H9 (cell line): ENCODE results near the gene ONECUT1. TPM values are rescaled to one million over a fixed set of nuclear protein-coding genes. Genes with fewer than 3 reads are reported as not detected.

Experiments used
- DNase-seq: peaks from one replicate; pipeline ENCODE4 v3.0.0-alpha.2; 2017
- H2AFZ ChIP-seq: one replicate; pipeline ENCODE4 v1.6.1; 2013; ENCODE audit warnings: mild to moderate bottlenecking, low read length, control low read depth, moderate library complexity
- H2AK5ac ChIP-seq: 2 replicates; pipeline ENCODE4 v1.6.1; 2013; ENCODE audit warnings: low read length, control low read depth, mixed read lengths; ENCODE audit not compliant: insufficient read length
- H2BK120ac ChIP-seq: one replicate; pipeline ENCODE4 v1.6.1; 2013; ENCODE audit warnings: low read depth, mild to moderate bottlenecking, low read length, control low read depth, inconsistent platforms; ENCODE audit not compliant: poor library complexity, severe bottlenecking
- H2BK12ac ChIP-seq: 2 replicates; pipeline ENCODE4 v1.6.1; 2013; ENCODE audit warnings: low read length, control low read depth, mixed read lengths, low read depth; ENCODE audit not compliant: insufficient read length
- H2BK15ac ChIP-seq: 2 replicates; pipeline ENCODE4 v1.6.1; 2013; ENCODE audit warnings: low read depth, low read length, control low read depth
- H2BK20ac ChIP-seq: one replicate; pipeline ENCODE4 v1.6.1; 2013; ENCODE audit warnings: low read depth, mild to moderate bottlenecking, low read length, control low read depth, inconsistent platforms; ENCODE audit not compliant: poor library complexity, severe bottlenecking
- H2BK5ac ChIP-seq: 2 replicates; pipeline ENCODE4 v1.6.1; 2013; ENCODE audit warnings: low read length, control low read depth, mixed read lengths; ENCODE audit not compliant: insufficient read length
- H3K14ac ChIP-seq: 2 replicates; pipeline ENCODE4 v1.6.1; 2013; ENCODE audit warnings: low read length, control low read depth; ENCODE audit not compliant: insufficient read depth
- H3K18ac ChIP-seq: 2 replicates; pipeline ENCODE4 v1.6.1; 2013; ENCODE audit warnings: low read depth, mild to moderate bottlenecking, mixed read lengths, low read length, control low read depth; ENCODE audit not compliant: insufficient read length
- H3K23ac ChIP-seq: 2 replicates; pipeline ENCODE4 v1.6.1; 2013; ENCODE audit warnings: low read length, control low read depth, mixed read lengths, low read depth; ENCODE audit not compliant: insufficient read length
- H3K23me2 ChIP-seq: 2 replicates; pipeline ENCODE4 v1.6.1; 2013; ENCODE audit warnings: low read depth, mild to moderate bottlenecking, mixed read lengths, low read length, control low read depth; ENCODE audit not compliant: insufficient read length, poor library complexity, severe bottlenecking
- H3K27ac ChIP-seq: 2 replicates; pipeline ENCODE4 v1.5.1; 2013; ENCODE audit warnings: low read length, control low read depth, mixed read lengths, low read depth; ENCODE audit not compliant: insufficient read length
- H3K27me3 ChIP-seq: 2 replicates; pipeline ENCODE4 v1.6.1; 2013; ENCODE audit warnings: low read length, control low read depth, inconsistent platforms; ENCODE audit not compliant: insufficient read depth
- H3K4ac ChIP-seq: 2 replicates; pipeline ENCODE4 v1.6.1; 2013; ENCODE audit warnings: low read depth, mild to moderate bottlenecking, control low read depth, inconsistent platforms, low read length, moderate library complexity
- H3K4me1 ChIP-seq: 2 replicates; pipeline ENCODE4 v1.6.1; 2013; ENCODE audit warnings: low read length, control low read depth, inconsistent platforms; ENCODE audit not compliant: insufficient read depth
- H3K4me2 ChIP-seq: 2 replicates; pipeline ENCODE4 v1.6.1; 2013; ENCODE audit warnings: low read length, control low read depth, mixed read lengths; ENCODE audit not compliant: insufficient read length, insufficient read depth
- H3K56ac ChIP-seq: 2 replicates; pipeline ENCODE4 v1.6.1; 2013; ENCODE audit warnings: low read depth, mild to moderate bottlenecking, mixed read lengths, low read length, control low read depth; ENCODE audit not compliant: insufficient read length
- H3K79me1 ChIP-seq: 2 replicates; pipeline ENCODE4 v1.6.1; 2013; ENCODE audit warnings: low read depth, mild to moderate bottlenecking, moderate library complexity, low read length, control low read depth, inconsistent platforms; ENCODE audit not compliant: insufficient read depth, poor library complexity, severe bottlenecking
- H3K79me2 ChIP-seq: 2 replicates; pipeline ENCODE4 v1.6.1; 2013; ENCODE audit warnings: low read length, control low read depth, inconsistent platforms; ENCODE audit not compliant: insufficient read depth
- H3K9ac ChIP-seq: 2 replicates; pipeline ENCODE4 v1.6.1; 2013; ENCODE audit warnings: low read length, control low read depth, mixed read lengths; ENCODE audit not compliant: insufficient read length; ENCODE audit errors: extremely low read depth
- H3K9me3 ChIP-seq: one replicate; pipeline ENCODE4 v1.6.1; 2013; ENCODE audit warnings: low read depth, low read length, inconsistent platforms; ENCODE audit not compliant: control insufficient read depth
- H3T11ph ChIP-seq: one replicate; pipeline ENCODE4 v1.6.1; 2013; ENCODE audit warnings: mild to moderate bottlenecking, low read length, control low read depth, inconsistent platforms
- H4K20me1 ChIP-seq: one replicate; pipeline ENCODE4 v1.6.1; 2013; ENCODE audit not compliant: control insufficient read depth, insufficient read length, insufficient read depth
- H4K5ac ChIP-seq: 2 replicates; pipeline ENCODE4 v1.6.1; 2013; ENCODE audit warnings: low read depth, mild to moderate bottlenecking, mixed read lengths, low read length, control low read depth; ENCODE audit not compliant: insufficient read length
- H4K8ac ChIP-seq: replicated peaks from 2 replicates; pipeline ENCODE4 v1.6.1; 2013; ENCODE audit warnings: low read length, control low read depth, mixed read lengths, low read depth; ENCODE audit not compliant: insufficient read length
- H4K91ac ChIP-seq: 2 replicates; pipeline ENCODE4 v1.6.1; 2013; ENCODE audit warnings: low read depth, mild to moderate bottlenecking, moderate library complexity, mixed read lengths, low read length, control low read depth; ENCODE audit not compliant: insufficient read length
- H3K27ac Mint-ChIP-seq, 3 experiments: 2 replicates in 2 of 3; 3 replicates in 1 of 3; pipeline ENCODE4 v1.8.0; 2020 to 2021; ENCODE audit warnings: mixed read lengths in 3 of 3, mild to moderate bottlenecking in 1 of 3, moderate library complexity in 1 of 3
- H3K27me3 Mint-ChIP-seq: 2 replicates; pipeline ENCODE4 v1.8.0; 2021; ENCODE audit warnings: low read depth, mild to moderate bottlenecking, moderate library complexity, mixed read lengths
- H3K36me3 Mint-ChIP-seq, 3 experiments: 2 replicates in 2 of 3; 3 replicates in 1 of 3; pipeline ENCODE4 v1.8.0; 2020 to 2021; ENCODE audit warnings: low read depth in 3 of 3, mixed read lengths in 3 of 3; ENCODE audit not compliant: insufficient read depth in 1 of 3
- H3K4me1 Mint-ChIP-seq, 2 experiments: 2 replicates each; pipeline ENCODE4 v1.8.0; 2020; ENCODE audit warnings: mixed read lengths in 2 of 2
- H3K4me3 Mint-ChIP-seq, 2 experiments: 2 replicates in 1 of 2; 3 replicates in 1 of 2; pipeline ENCODE4 v1.8.0; 2020 to 2021; ENCODE audit warnings: mild to moderate bottlenecking in 2 of 2, mixed read lengths in 2 of 2, moderate library complexity in 1 of 2
- H3K9me3 Mint-ChIP-seq, 2 experiments: 2 replicates in 1 of 2; 3 replicates in 1 of 2; pipeline ENCODE4 v1.8.0; 2020; ENCODE audit warnings: mild to moderate bottlenecking in 2 of 2, mixed read lengths in 2 of 2, moderate library complexity in 1 of 2
- CTCF ChIP-seq: fragments of 200-600 bp; sonication (generic); conservative IDR thresholded peaks from 3 replicates; pipeline ENCODE4 v1.8.0; 2021; ENCODE audit warnings: antibody characterized with exemption, mild to moderate bottlenecking
- WGBS: extraction: QIAGEN DNeasy Blood & Tissue Kit; methylation state at CpG from one replicate; pipeline ENCODE4 v1.1.7; 2013; ENCODE audit warnings: missing lambda C conversion rate, low lambda C conversion rate, mixed read lengths; ENCODE audit not compliant: insufficient read length; ENCODE audit errors: extremely low coverage; 5-methylcytosine and 5-hydroxymethylcytosine counted together
- total RNA-seq: library from RNA; stranded (reverse); gene quantifications from 2 replicates; pipeline ENCODE4 v1.2.1, GENCODE V29; 2021

The ONECUT1 gene
- total RNA-seq, 1 experiment from 2014 or later = 14.1 TPM

- no peak overlapping the region for H2BK20ac ChIP-seq
- no peak overlapping the region for H2BK120ac ChIP-seq
- no peaks in the 10 kb centered on the region for H3K79me1 ChIP-seq
- no peak overlapping the region for H3K9ac ChIP-seq
- no peaks in the 10 kb centered on the region for H3K27me3 ChIP-seq
- H3K9me3 Mint-ChIP-seq = peaks cover 1 to 6% of the 10 kb centered on the region in 2 experiments
- H3K36me3 Mint-ChIP-seq = peaks cover 0 to 8% (median 0%) of the 10 kb centered on the region in 3 experiments; a peak in 3 of 7 replicates
- no peaks in the 10 kb centered on the region for H3K79me2 ChIP-seq
- H3T11ph ChIP-seq = no peak overlapping the region
- H2AFZ ChIP-seq = no peak overlapping the region
- no peak overlapping the region for H3K56ac ChIP-seq
- H4K20me1 ChIP-seq = no peaks in the 10 kb centered on the region
- no peak overlapping the region for H3K23ac ChIP-seq
- WGBS = no CpG with 5 or more reads among the region's 2 CpGs
- H3K4me3 Mint-ChIP-seq = no peak overlapping the region
- peaks cover 16 to 21% of the 10 kb centered on the region in 2 experiments for H3K4me1 Mint-ChIP-seq
- no peaks in the 10 kb centered on the region; the same call in 1 of the 2 replicates for H3K27me3 Mint-ChIP-seq
- H4K8ac ChIP-seq = no peak overlapping the region
- H3K27ac ChIP-seq = no peak overlapping the region
- TF ChIP-seq CTCF = no peak
- no peak overlapping the region for H2AK5ac ChIP-seq
- no peak overlapping the region for H4K91ac ChIP-seq
- H3K14ac ChIP-seq = no peak overlapping the region
- no peak overlapping the region for H3K18ac ChIP-seq
- H3K27ac Mint-ChIP-seq = no peak overlapping the region
- no peak overlapping the region for H3K4me2 ChIP-seq
- peaks cover 2% of the 10 kb centered on the region; the same call in 1 of the 2 replicates for H3K4me1 ChIP-seq
- H3K23me2 ChIP-seq = no peaks in the 10 kb centered on the region
- H2BK12ac ChIP-seq = no peak overlapping the region
- no peak overlapping the region for H3K4ac ChIP-seq
- H4K5ac ChIP-seq = no peak overlapping the region
- H2BK5ac ChIP-seq = no peak overlapping the region
- no peaks in the 10 kb centered on the region for H3K9me3 ChIP-seq
- H2BK15ac ChIP-seq = no peak overlapping the region
- no peak for DNase-seq
Measured at GRCh38 chr15:52728899-52729298, 61.2 kb downstream of the ONECUT1 start.
